Measurements from ENCODE around the gene WASHC2C. TPM values are rescaled to one million over a fixed set of nuclear protein-coding genes. Genes with fewer than 3 reads are reported as not detected.
"Not testable (repeated sequence)": the region's sequence is repeated elsewhere in the genome, so short reads cannot be mapped to it uniquely, and the experiment has no call there.

WASHC2C gene
- total RNA-seq, 2 experiments from 2014 or later: 69.9 to 72.7 TPM

DNA sequence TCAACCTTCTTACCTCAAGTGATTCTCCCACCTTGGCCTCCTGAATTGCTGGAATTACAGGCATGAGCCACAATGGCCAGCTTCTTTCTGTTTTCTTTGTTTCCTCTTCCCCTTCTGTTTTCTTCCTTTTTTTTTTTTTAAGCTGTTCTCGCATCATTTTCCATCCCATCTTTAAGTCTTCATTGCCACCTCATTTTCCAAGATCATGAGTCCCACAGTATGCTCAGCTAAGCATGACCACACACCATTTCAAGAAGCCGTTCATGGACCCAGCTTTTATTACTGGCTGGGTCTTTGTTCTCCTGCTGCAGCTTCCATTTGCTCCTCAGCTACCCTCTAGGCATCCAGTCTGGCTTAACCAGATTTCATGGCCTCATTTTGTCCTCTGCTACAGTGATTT is 67.7 kb downstream of the WASHC2C start:
- DNase-seq, H3K4me3 Mint-ChIP-seq, H3K27me3 Mint-ChIP-seq, H3K27ac Mint-ChIP-seq, POLR2A ChIA-PET, CTCF ChIA-PET, H3K4me1 Mint-ChIP-seq, H3K9me3 Mint-ChIP-seq: not testable (repeated sequence)
- peaks cover 17% of the 10 kb centered on the region for H3K36me3 Mint-ChIP-seq (ENCODE audit: low read depth)

DNA sequence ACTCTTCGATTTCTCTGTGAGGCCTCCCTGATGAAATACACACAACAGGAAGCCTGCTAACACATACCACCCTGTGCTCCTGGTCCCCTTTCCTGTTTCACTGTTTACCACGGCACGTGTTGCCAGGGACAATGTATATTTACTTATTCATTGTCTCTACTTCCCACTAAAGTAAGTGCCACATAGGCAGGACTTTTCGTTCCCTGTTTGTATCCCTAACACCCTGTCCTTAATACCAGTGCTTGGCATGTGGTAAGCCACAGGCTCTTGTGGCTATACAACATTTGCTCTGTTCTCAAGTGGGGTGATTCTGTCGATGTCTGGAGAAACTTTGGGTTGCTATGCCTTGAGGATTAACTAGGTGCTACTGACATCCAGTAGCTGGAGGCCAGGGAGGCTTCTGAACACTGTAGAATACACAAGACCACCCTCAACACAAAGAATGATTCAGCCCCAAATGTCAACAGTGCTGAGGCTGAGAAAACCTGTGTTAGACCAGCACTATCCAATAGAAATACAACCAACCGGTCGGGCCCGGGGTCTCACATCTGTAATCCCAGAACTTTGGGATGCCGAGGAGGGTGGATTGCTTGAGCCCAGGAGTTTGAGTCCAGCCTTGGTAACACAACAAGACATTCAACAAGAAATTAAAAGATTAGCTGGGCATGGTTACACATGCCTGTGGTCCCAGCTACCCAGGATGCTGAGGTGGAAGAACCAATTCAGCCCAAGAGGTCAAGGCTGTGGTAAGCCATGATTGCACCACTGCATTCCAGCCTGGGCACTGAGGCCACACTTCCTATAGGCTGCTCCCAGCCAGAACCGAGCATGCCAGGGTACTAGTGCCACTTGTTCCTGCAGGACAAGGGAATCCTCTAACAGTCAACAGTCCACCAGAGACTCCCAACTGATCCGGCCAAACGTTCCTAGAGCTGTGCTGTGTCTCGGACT is 76.3 kb downstream of the WASHC2C start:
- Mint-ChIP-seq H3K4me1 (peaks cover 11% of the 10 kb centered on the region), H3K27me3 (peaks cover 15% of the 10 kb centered on the region)
- H3K27ac Mint-ChIP-seq; H3K36me3 Mint-ChIP-seq (ENCODE audit: low read depth); H3K4me3 Mint-ChIP-seq; CTCF ChIA-PET; DNase-seq; POLR2A ChIA-PET; H3K9me3 Mint-ChIP-seq: not testable (repeated sequence)

DNA sequence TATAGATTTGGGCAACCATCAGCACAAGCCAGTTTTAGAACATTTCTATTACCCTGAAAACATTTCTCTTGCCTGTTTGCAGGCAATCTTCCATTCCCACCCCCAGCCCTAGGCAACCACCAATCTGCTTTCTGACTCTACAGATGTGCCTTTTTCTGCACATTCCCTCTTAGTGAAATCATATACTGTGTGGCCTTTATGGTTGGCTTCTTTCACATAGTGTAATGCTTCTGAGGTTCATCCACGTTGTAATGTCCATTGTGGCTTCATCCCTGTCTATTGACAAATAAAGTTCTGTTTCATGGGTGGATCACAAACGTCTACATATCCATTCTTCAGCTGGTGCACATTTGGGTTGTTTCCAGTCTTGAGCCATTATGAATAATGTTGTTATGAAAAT is 77.9 kb downstream of the WASHC2C start:
- H3K36me3 Mint-ChIP-seq (ENCODE audit: low read depth); POLR2A ChIA-PET; H3K4me3 Mint-ChIP-seq; H3K9me3 Mint-ChIP-seq; DNase-seq; CTCF ChIA-PET; H3K27ac Mint-ChIP-seq: not testable (repeated sequence)
- peaks cover 17% of the 10 kb centered on the region for H3K27me3 Mint-ChIP-seq
- peaks cover 11% of the 10 kb centered on the region for H3K4me1 Mint-ChIP-seq

DNA sequence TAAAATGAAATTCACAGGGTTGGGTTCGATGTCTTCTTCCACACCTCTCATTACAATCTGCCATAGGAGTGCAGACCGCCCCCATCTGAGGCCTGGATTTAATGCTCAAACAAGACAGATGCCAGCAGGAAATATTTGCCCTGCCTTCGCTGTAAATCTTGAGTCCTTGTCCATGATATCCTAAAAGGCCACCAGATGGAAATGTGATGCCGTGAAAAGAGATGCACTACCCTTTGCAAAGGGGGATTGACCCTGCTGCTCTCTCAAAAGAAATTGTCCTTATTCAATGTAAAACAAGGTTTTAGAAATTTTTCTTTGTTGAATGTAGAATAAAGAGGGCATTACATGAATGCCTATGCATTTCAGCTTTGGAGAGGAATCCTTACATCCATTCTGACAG is 82.8 kb downstream of the WASHC2C start:
- Mint-ChIP-seq H3K4me3 (no peak overlapping the region), H3K9me3 (no peaks in the 10 kb centered on the region), H3K27ac (no peak overlapping the region), H3K36me3 (ENCODE audit: low read depth) (no peaks in the 10 kb centered on the region), H3K27me3 (peaks cover 14% of the 10 kb centered on the region), H3K4me1 (no peaks in the 10 kb centered on the region)
- ChIA-PET CTCF (no interaction called here), POLR2A (no interaction called here)
- DNase-seq: no peak

DNA sequence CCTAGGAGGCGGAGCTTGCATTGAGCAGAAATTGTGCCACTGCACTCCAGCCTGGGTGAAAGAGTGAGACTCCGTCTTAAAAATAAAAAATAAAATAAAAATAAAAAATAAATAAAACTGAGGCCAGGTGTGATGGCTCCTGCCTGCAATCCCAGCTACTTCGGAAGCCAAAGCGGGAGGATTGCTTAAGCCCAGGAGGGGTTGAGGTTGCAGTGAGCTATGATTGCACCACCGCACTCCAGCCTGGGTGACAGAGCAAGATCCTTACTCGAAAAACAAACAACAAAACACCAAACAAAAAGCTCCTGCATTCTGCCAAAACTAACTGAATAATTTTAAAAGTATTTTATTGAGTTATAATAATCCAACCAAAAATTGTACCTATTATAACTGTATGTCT is 84.0 kb downstream of the WASHC2C start:
- no peak for DNase-seq
- H3K4me1 Mint-ChIP-seq: no peaks in the 10 kb centered on the region
- no peak overlapping the region for H3K27ac Mint-ChIP-seq
- no peaks in the 10 kb centered on the region for H3K36me3 Mint-ChIP-seq (ENCODE audit: low read depth)
- peaks cover 9% of the 10 kb centered on the region for H3K27me3 Mint-ChIP-seq
- no peaks in the 10 kb centered on the region for H3K9me3 Mint-ChIP-seq
- CTCF ChIA-PET: no interaction called here
- POLR2A ChIA-PET: no interaction called here
- no peak overlapping the region for H3K4me3 Mint-ChIP-seq

DNA sequence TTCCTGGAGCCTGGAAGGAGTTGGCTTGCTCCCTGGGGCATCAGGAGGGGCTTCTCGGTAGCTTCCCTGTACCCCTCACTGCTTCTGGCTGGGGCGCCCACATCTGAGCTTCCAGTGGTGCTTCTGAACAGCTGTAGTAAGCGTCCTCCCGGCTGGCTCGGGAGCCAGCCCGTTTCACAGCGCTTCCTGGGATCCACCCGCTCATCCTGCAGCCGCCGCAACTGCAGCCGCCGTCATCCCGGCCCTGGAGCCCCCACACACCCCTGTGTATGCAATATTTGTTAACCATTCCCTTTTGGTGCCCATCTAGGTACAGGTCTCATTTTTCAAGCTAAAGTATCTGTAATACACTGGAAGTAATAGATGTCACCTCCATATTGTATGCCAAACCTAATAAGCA is 85.9 kb downstream of the WASHC2C start:
- CTCF ChIA-PET; H3K36me3 Mint-ChIP-seq (ENCODE audit: low read depth); H3K27me3 Mint-ChIP-seq; H3K27ac Mint-ChIP-seq; DNase-seq; H3K4me3 Mint-ChIP-seq; H3K4me1 Mint-ChIP-seq; POLR2A ChIA-PET; H3K9me3 Mint-ChIP-seq: not testable (repeated sequence)

DNA sequence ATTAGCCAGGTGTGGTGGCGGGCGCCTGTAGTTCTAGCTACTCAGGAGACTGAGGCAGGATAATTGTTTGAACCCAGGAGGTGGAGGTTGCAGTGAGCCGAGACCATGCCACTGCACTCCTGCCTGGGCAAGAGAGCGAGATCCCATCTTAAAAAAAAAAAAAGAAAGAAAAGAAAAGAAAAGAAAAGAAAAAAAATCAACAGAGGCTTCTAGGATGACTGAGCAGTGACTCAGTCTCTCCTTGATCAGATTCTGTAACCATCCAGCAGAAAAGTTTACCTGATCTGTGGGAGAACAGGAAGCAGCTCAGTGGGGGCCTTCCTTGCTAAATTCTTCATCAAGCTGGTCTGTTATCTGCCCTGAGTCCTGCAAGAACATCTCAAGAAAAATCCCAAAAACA is 87.1 kb downstream of the WASHC2C start:
- CTCF ChIA-PET; DNase-seq; H3K36me3 Mint-ChIP-seq (ENCODE audit: low read depth); POLR2A ChIA-PET; H3K9me3 Mint-ChIP-seq; H3K27ac Mint-ChIP-seq; H3K4me1 Mint-ChIP-seq; H3K4me3 Mint-ChIP-seq; H3K27me3 Mint-ChIP-seq: not testable (repeated sequence)

DNA sequence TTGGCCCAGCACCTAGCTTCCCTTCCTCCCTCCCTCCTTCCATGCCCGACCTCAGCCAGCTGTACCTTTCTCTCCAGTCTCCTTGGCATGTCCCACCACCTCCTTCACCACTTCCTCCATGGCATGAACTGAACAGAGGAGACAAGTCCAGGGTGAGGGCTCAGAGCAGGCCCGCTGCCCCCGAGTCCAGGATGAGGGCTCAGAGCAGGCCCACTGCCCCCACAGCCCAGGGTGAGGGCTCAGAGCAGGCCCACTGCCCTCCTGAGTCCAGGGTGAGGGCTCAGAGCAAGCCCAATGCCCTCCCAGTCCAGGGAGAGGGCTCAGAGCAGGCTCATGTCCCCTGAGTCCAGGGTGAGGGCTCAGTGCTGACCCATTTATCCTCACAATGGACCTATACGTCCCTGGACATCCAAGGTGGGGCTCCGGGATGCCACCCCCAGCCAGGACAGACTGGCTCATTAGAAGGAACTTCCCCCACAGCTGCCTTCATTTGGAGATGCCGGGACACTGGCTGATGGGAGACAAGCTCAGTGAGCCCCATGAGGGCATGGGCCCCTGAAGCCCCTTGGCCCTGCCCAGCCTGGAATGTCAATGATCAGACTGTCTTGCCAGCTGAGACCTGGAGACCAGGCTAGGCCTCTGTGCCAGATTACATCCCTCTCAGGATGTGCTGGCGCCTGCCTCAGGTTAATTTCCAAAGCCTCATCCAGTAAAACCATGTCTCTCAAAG is 90.2 kb downstream of the WASHC2C start:
- H3K27me3 Mint-ChIP-seq: no peaks in the 10 kb centered on the region
- CTCF ChIA-PET: no interaction called here
- no peak overlapping the region for H3K27ac Mint-ChIP-seq

DNA sequence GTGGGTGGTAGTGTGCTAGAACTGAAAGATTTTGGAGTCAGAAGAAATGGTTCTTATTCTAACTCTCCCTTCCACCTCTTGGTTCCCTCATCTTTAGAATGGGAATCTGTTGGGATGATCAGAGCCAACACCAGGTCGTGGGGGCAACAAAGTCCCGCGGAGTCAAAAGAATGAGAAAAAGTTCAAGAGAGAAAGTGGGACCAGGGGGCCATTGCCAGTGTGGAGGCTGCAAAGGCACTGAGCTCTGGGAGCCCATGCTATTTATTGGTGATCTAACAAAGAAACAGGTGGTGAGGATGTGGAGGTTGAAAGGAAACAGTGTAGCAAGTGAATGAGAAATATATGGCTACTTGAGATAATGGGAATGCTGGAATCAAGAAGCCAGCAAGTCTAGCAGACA is 90.8 kb downstream of the WASHC2C start:
- Mint-ChIP-seq H3K27ac (no peak overlapping the region), H3K4me1 (no peaks in the 10 kb centered on the region)
- CTCF ChIA-PET: no interaction called here

More for the DNA sequence above, 90.2 kb downstream of the WASHC2C start:
- Mint-ChIP-seq H3K4me1 (no peaks in the 10 kb centered on the region), H3K9me3 (no peaks in the 10 kb centered on the region), H3K4me3 (no peak overlapping the region), H3K36me3 (ENCODE audit: low read depth) (no peaks in the 10 kb centered on the region)
- DNase-seq: no peak
- POLR2A ChIA-PET: no interaction called here

DNA sequence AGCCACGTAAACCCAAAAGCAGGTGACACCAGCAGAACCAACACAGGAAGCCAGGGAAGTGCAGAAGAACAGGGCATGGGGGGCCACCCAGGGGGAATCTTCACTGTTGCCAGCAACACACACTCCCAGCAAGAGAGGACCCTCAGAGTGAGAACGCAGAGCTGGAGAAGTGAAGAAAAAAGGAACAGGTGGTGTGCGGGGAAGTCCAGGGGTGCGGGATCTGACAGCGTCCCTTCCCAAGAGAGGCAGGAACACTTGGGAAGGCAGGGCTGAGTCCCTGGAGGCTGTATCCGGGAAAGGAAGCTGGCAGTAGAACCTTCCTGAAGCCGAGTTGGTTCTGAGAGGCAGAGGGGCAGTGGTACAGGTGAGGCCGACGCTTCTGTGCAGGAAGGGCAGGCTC is 92.5 kb downstream of the WASHC2C start:
- ChIA-PET CTCF (no interaction called here), POLR2A (no interaction called here)
- DNase-seq: no peak
- Mint-ChIP-seq H3K27me3 (no peaks in the 10 kb centered on the region), H3K4me1 (no peaks in the 10 kb centered on the region), H3K27ac (no peak overlapping the region), H3K9me3 (no peaks in the 10 kb centered on the region), H3K36me3 (ENCODE audit: low read depth) (no peaks in the 10 kb centered on the region), H3K4me3 (no peak overlapping the region)

More for the DNA sequence above, 90.8 kb downstream of the WASHC2C start:
- H3K9me3 Mint-ChIP-seq: no peaks in the 10 kb centered on the region
- POLR2A ChIA-PET: no interaction called here
- H3K36me3 Mint-ChIP-seq (ENCODE audit: low read depth): no peaks in the 10 kb centered on the region
- H3K4me3 Mint-ChIP-seq: no peak overlapping the region
- no peak for DNase-seq
- H3K27me3 Mint-ChIP-seq: no peaks in the 10 kb centered on the region

DNA sequence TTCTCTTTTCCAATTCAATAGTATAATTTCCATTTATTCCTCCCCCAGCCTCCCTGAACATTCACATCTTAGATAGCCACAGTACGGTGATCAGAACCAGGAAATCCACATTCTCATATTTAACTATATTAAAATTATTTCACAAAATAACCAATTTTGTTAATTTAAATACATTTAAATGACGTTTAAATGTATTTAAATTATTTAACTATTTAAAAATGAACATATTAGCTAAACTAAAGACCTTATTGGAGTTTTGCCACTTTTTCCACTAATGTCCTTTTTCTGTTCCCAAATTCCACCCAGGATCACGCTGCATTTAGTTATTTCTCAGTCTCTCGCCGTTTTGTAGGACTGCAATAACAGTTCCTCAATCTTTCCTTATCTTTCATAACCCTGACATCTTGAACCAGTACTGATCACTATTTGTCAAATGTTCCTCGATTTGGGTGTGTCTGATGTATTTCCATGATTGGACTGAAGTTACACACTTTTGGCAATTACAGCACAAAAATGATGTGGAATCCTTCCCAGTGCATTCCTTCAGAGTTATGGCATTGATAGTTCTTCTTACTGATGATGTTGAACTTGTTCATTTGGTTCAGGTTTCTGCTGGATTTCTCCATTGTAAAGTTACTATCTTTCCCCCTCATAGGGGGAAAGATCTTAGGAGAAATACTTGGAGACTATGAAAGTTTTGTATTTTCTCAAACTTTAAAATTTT is 93.2 kb downstream of the WASHC2C start:
- H3K4me3 Mint-ChIP-seq; H3K4me1 Mint-ChIP-seq; H3K27ac Mint-ChIP-seq; H3K27me3 Mint-ChIP-seq; H3K36me3 Mint-ChIP-seq (ENCODE audit: low read depth); CTCF ChIA-PET; POLR2A ChIA-PET; DNase-seq; H3K9me3 Mint-ChIP-seq: not testable (repeated sequence)

DNA sequence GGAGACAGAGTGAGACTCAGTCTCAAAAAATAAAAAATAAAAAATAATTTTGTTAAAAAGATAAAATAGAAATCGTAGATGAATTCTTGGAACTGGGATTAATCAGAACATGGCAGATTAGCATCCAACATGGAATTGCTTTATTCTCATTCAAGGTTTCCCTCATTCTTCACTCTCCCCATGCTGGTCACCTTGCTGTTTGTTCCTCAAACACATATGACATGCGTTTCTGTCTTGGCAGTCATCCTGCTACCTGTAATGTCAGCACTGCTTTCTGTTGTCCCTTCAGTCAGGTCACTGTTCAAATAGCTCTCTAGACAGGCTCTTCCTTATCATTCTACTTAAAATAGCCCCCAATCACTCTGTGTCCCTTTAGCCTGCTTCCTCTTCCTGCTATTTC is 95.9 kb downstream of the WASHC2C start:
- H3K36me3 Mint-ChIP-seq (ENCODE audit: low read depth); H3K4me3 Mint-ChIP-seq; H3K9me3 Mint-ChIP-seq; H3K4me1 Mint-ChIP-seq; CTCF ChIA-PET; POLR2A ChIA-PET; DNase-seq; H3K27ac Mint-ChIP-seq; H3K27me3 Mint-ChIP-seq: not testable (repeated sequence)

Data from activated CD4-positive, alpha-beta T cell treated with anti-CD3 and anti-CD28 coated beads, Interleukin-2, amount 10 ng/mL, durations not matched to agents 7 days and 5 days (primary cell).